HCT116 (cell line): ENCODE measurements around the gene KRT81. TPM values are rescaled to one million over a fixed set of nuclear protein-coding genes. Genes with fewer than 3 reads are reported as not detected.

Experiments used
- ATAC-seq: fragments of 200-7000 bp; cut with Tn5 transposase; 2 replicates; pipeline ENCODE4 v1.9.1; 2020; ENCODE audit warnings: mild to moderate bottlenecking, moderate library complexity
- BruUV-seq: library from RNA; stranded (reverse); fragments of 400-500 nt; replicated peaks from 2 replicates; lab custom pipeline; 2021; lab: Mats Ljungman, UMichigan
- CTCF ChIA-PET: fragments of 300-600 bp; sonication (Branson Sonifier 250); formaldehyde crosslinking; loops from one replicate; lab custom pipeline; 2021; ENCODE audit warnings: antibody characterized with exemption; lab: Charles Lee
- POLR2A ChIA-PET: fragments of 300-600, 350-600 bp; sonication (Branson Sonifier 250); formaldehyde crosslinking; loops from one replicate; lab custom pipeline; 2021; ENCODE audit warnings: antibody characterized with exemption; lab: Charles Lee
- RAD21 ChIA-PET, 2 experiments: fragments of 300-600 bp; sonication (Branson Sonifier 250); formaldehyde crosslinking; loops; one replicate each; lab custom pipeline; 2023; ENCODE audit warnings: low total read pairs in 2 of 2; ENCODE audit not compliant: uncharacterized antibody in 2 of 2, unreplicated experiment in 2 of 2, low non-redundant PET in 1 of 2; lab: Charles Lee
- DNase-seq: peaks from one replicate; pipeline ENCODE4 v3.0.0-alpha.2; 2010; ENCODE audit warnings: low read depth, low spot score
- H2AFZ ChIP-seq: fragments of 200-600 bp; shearing (Covaris generic), sonication (generic); 2 replicates; pipeline ENCODE4 v1.6.1; 2017; ENCODE audit warnings: low read depth, mixed run types, mixed read lengths, antibody characterized with exemption, low read length; ENCODE audit not compliant: poor library complexity, severe bottlenecking
- H3K27ac ChIP-seq: 2 replicates; pipeline ENCODE4 v1.5.1; 2012; ENCODE audit warnings: low read depth, low read length
- H3K27me3 ChIP-seq: fragments of 200-600 bp; sonication (generic); 2 replicates; pipeline ENCODE4 v1.6.1; 2016; ENCODE audit warnings: mixed run types, low read length, mixed read lengths; ENCODE audit not compliant: insufficient read depth
- H3K36me3 ChIP-seq, 2 experiments: fragments of 200-500 bp in 1 of 2; fragments of 200-600 bp in 1 of 2; sonication (Bioruptor generic) in 1 of 2; sonication (generic) in 1 of 2; 2 replicates each; pipeline versions ENCODE4 v1.5.1 to v1.6.1; 2014 to 2016; ENCODE audit warnings: low read length in 2 of 2, inconsistent platforms in 1 of 2, mixed read lengths in 1 of 2, mixed run types in 1 of 2; ENCODE audit not compliant: insufficient read depth in 2 of 2, control insufficient read depth in 1 of 2
- H3K4me1 ChIP-seq, 2 experiments: fragments of 200-600 bp in 1 of 2; sonication (generic) in 1 of 2; 2 replicates each; pipeline versions ENCODE4 v1.5.1 to v1.6.1; 2012 to 2017; ENCODE audit warnings: low read length in 2 of 2, inconsistent platforms in 1 of 2, mild to moderate bottlenecking in 1 of 2, mixed read lengths in 1 of 2, mixed run types in 1 of 2, moderate library complexity in 1 of 2; ENCODE audit not compliant: insufficient read depth in 2 of 2, control insufficient read depth in 1 of 2
- H3K4me2 ChIP-seq: fragments of 200-600 bp; sonication (generic); 2 replicates; pipeline ENCODE4 v1.6.1; 2017; ENCODE audit warnings: mixed run types, low read length, mixed read lengths
- H3K4me3 ChIP-seq, 2 experiments: fragments of 200-600 bp in 1 of 2; sonication (generic) in 1 of 2; replicated peaks in 1 of 2; 2 replicates each; pipeline ENCODE4 v1.5.1; 2011 to 2016; ENCODE audit warnings: low read length in 2 of 2, control low read depth in 1 of 2, low read depth in 1 of 2, mild to moderate bottlenecking in 1 of 2, mixed read lengths in 1 of 2, mixed run types in 1 of 2
- H3K79me2 ChIP-seq: fragments of 200-600 bp; sonication (generic); 2 replicates; pipeline ENCODE4 v1.6.1; 2017; ENCODE audit warnings: mild to moderate bottlenecking, mixed run types, low read length, moderate library complexity, mixed read lengths; ENCODE audit not compliant: insufficient read depth
- H3K9ac ChIP-seq: fragments of 200-600 bp; sonication (generic); 2 replicates; pipeline ENCODE4 v1.6.1; 2016; ENCODE audit warnings: low read length, mixed read lengths
- H3K9me2 ChIP-seq: fragments of 200-600 bp; sonication (generic), shearing (Covaris generic); 2 replicates; pipeline ENCODE4 v1.6.1; 2017; ENCODE audit warnings: mixed run types, mild to moderate bottlenecking, moderate library complexity; ENCODE audit not compliant: insufficient read depth
- H3K9me3 ChIP-seq, 2 experiments: fragments of 200-500 bp in 1 of 2; fragments of 200-600 bp in 1 of 2; sonication (Bioruptor generic) in 1 of 2; sonication (generic) in 1 of 2; 2 replicates each; pipeline ENCODE4 v1.6.1; 2014 to 2017; ENCODE audit warnings: low read length in 2 of 2, mixed read lengths in 2 of 2, inconsistent platforms in 1 of 2, low read depth in 1 of 2, mild to moderate bottlenecking in 1 of 2, mixed run types in 1 of 2, moderate library complexity in 1 of 2; ENCODE audit not compliant: control insufficient read depth in 1 of 2, insufficient read depth in 1 of 2
- H4K20me1 ChIP-seq: fragments of 200-600 bp; sonication (generic), shearing (Covaris generic); 2 replicates; pipeline ENCODE4 v1.6.1; 2017; ENCODE audit warnings: mixed run types, mild to moderate bottlenecking, moderate library complexity; ENCODE audit not compliant: insufficient read depth
- ATF3 ChIP-seq: IDR thresholded peaks from 2 replicates; pipeline ENCODE4 v1.6.1; 2012
- CBX3 ChIP-seq: IDR thresholded peaks from 2 replicates; pipeline ENCODE4 v1.6.1; 2012; ENCODE audit warnings: low read depth
- CEBPB ChIP-seq: IDR thresholded peaks from 2 replicates; pipeline ENCODE4 v1.6.1; 2012; ENCODE audit warnings: low read depth
- EGR1 ChIP-seq: IDR thresholded peaks from 2 replicates; pipeline ENCODE4 v1.6.1; 2012; ENCODE audit warnings: low read depth
- ELF1 ChIP-seq: IDR thresholded peaks from 2 replicates; pipeline ENCODE4 v1.6.1; 2012; ENCODE audit warnings: low read depth, borderline replicate concordance
- FOSL1 ChIP-seq: IDR thresholded peaks from 2 replicates; pipeline ENCODE4 v1.6.1; 2012; ENCODE audit warnings: low read depth
- JUND ChIP-seq: IDR thresholded peaks from 2 replicates; pipeline ENCODE4 v1.6.1; 2012
- POLR2AphosphoS5 ChIP-seq: IDR thresholded peaks from 2 replicates; pipeline ENCODE4 v1.6.1; 2011; ENCODE audit warnings: mild to moderate bottlenecking, low read depth, low read length, moderate library complexity
- RAD21 ChIP-seq: IDR thresholded peaks from 2 replicates; pipeline ENCODE4 v1.6.1; 2012; ENCODE audit warnings: low read depth, mild to moderate bottlenecking
- REST ChIP-seq: IDR thresholded peaks from 2 replicates; pipeline ENCODE4 v1.6.1; 2012; ENCODE audit warnings: low read depth
- SIN3A ChIP-seq: IDR thresholded peaks from 2 replicates; pipeline ENCODE4 v1.6.1; 2012; ENCODE audit warnings: low read depth
- SP1 ChIP-seq: IDR thresholded peaks from 2 replicates; pipeline ENCODE4 v1.6.1; 2012; ENCODE audit warnings: low read depth
- SRF ChIP-seq: IDR thresholded peaks from 2 replicates; pipeline ENCODE4 v1.6.1; 2012; ENCODE audit warnings: low read depth
- TCF7L2 ChIP-seq: IDR thresholded peaks from 2 replicates; pipeline ENCODE4 v1.7.0; 2011; ENCODE audit warnings: borderline replicate concordance, inconsistent platforms; ENCODE audit not compliant: insufficient read depth, insufficient read length; ENCODE audit errors: extremely low read depth
- ZFX ChIP-seq: fragments of 450-650 bp; IDR thresholded peaks from 2 replicates; pipeline ENCODE4 v1.6.1; 2017
- intact Hi-C: fragments of 100-400 bp; cut with micrococcal nuclease; formaldehyde crosslinking; loops from 2 replicates; pipeline ENCODE4 v1.10.0; 2022
- total RNA-seq: library from RNA; stranded (reverse); gene quantifications from one replicate; pipeline ENCODE4 v1.2.1, GENCODE V29; 2021; ENCODE audit not compliant: unreplicated experiment

KRT81 gene
- total RNA-seq, 1 experiment from 2014 or later: 0.84 TPM

DNA sequence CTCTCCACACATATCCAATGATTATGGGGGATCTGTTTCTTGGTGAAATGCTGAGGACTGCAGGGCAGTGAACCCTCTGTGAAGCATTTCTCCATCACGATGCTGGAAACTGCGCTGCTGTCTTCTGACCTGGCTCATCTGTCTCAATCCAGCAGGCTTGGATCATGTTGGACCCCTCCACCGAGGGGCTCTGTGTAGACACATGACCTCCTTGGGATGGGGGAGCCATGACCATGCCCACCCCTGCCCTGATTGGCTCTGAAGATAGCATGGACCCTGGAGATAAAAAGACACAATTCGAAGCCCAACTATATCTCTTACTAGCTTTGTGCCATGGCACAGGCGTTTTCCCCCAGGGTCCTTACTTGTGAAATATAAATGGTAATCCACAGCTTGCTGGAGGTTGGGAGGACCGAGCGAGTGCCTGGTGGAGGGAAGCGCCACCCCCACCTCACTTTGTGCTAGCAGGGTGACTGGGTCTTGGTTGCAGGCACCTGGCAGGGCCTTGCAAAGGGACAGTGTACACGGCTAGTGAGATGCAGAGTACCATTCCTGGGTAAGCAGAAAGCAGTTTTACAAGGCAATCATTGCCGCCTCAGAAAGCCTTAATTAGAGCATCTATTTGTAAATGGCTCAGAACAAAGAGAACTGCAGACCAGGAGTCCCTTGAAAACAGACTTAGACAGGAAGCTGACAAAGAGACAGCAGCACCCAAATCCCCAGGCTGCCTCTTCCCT, 32.2 kb upstream of the KRT81 start:
- no TSS peak for BruUV-seq
- Histone ChIP-seq H3K4me3 (no peak overlapping the region), H3K4me1 (peaks cover 0 to 19% of the 10 kb centered on the region in 2 experiments; a peak in 2 of 4 replicates), H3K27ac (no peak overlapping the region), H2AFZ (no peak overlapping the region), H3K9ac (no peak overlapping the region), H3K27me3 (no peaks in the 10 kb centered on the region; the same call in 1 of the 2 replicates), H3K9me2 (no peaks in the 10 kb centered on the region), H3K79me2 (no peaks in the 10 kb centered on the region), H3K9me3 (no peaks in the 10 kb centered on the region), H4K20me1 (no peaks in the 10 kb centered on the region), H3K36me3 (no peaks in the 10 kb centered on the region), H3K4me2 (no peak overlapping the region)
- ChIA-PET CTCF (no interaction called here), POLR2A (no interaction called here), RAD21 (no interaction called here)
- ATAC-seq (no peak), DNase-seq (no peak)
- intact Hi-C loops: no loop called here
- TF ChIP-seq TCF7L2 (no peak), SRF (no peak), CEBPB (no peak), FOSL1 (no peak)

DNA sequence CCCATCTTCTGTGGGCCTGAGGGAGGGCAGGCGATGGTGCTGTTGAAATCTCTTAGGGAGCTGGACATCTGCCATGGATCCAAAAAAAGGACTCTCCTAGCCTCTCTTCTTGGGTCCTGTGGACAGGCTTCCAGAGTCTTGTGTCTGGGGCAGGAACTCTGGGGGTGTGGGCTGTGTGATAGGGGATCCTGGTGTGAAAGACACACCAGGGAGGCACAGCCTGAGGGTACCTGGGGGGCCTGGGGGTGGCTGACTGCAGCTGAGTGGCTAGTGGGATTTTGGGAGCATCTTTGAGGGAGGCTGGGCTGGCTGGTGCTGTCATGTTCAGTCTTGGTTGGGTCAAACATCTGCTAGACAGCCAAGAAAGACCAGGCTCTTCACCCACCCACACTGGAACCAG, 31.7 kb upstream of the KRT81 start:
- BruUV-seq: no TSS peak
- Histone ChIP-seq H3K27me3 (no peaks in the 10 kb centered on the region; the same call in 1 of the 2 replicates), H3K9me3 (no peaks in the 10 kb centered on the region), H3K4me2 (no peak overlapping the region), H3K4me1 (peaks cover 0 to 16% of the 10 kb centered on the region in 2 experiments; a peak in 2 of 4 replicates), H3K9me2 (no peaks in the 10 kb centered on the region), H3K9ac (no peak overlapping the region), H3K27ac (no peak overlapping the region), H3K79me2 (no peaks in the 10 kb centered on the region), H2AFZ (no peak overlapping the region), H3K4me3 (no peak overlapping the region), H4K20me1 (no peaks in the 10 kb centered on the region), H3K36me3 (no peaks in the 10 kb centered on the region)
- no peak for DNase-seq
- intact Hi-C loops: no loop called here
- ChIA-PET CTCF (no interaction called here), POLR2A (no interaction called here), RAD21 (no interaction called here)
- ATAC-seq: no peak
- TF ChIP-seq JUND: no peak
- no peak for TF ChIP-seq REST
- no peak for TF ChIP-seq EGR1
- TF ChIP-seq RAD21: no peak
- TF ChIP-seq ATF3: no peak
- no peak for TF ChIP-seq ELF1
- no peak for TF ChIP-seq POLR2AphosphoS5
- no peak for TF ChIP-seq SRF
- TF ChIP-seq CBX3: no peak
- no peak for TF ChIP-seq SP1
- TF ChIP-seq ZFX: no peak
- TF ChIP-seq SIN3A: no peak
